Colonic mucosa (tissue), 4 donors: ENCODE results near the gene KRCC1. TPM values are rescaled to one million over a fixed set of nuclear protein-coding genes. Genes with fewer than 3 reads are reported as not detected.
A peak's percentile ranks its signal among the peaks of the same experiment; 100 is the strongest.

Experiments
- DNase-seq: peaks from one replicate; pipeline ENCODE4 v3.0.0-alpha.2; 2020
- H3K27ac ChIP-seq: fragments of 200-600 bp; one replicate; pipeline ENCODE4 v1.8.0; 2021
- H3K27me3 ChIP-seq: fragments of 200-600 bp; one replicate; pipeline ENCODE4 v1.8.0; 2021
- H3K36me3 ChIP-seq: fragments of 200-600 bp; one replicate; pipeline ENCODE4 v1.8.0; 2021
- H3K4me1 ChIP-seq: fragments of 200-600 bp; one replicate; pipeline ENCODE4 v1.8.0; 2021; ENCODE audit warnings: mild to moderate bottlenecking
- H3K4me3 ChIP-seq: fragments of 200-600 bp; one replicate; pipeline ENCODE4 v1.8.0; 2021
- H3K9ac ChIP-seq, 2 donors: one replicate each; pipeline ENCODE4 v1.7.0; 2013; ENCODE audit warnings: control low read depth in 2 of 2, low read depth in 2 of 2, low read length in 2 of 2
- H3K9me3 ChIP-seq: fragments of 200-600 bp; one replicate; pipeline ENCODE4 v1.8.0; 2021
- CTCF ChIP-seq: fragments of 200-600 bp; IDR thresholded peaks from one replicate; pipeline ENCODE4 v1.8.0; 2022; ENCODE audit warnings: antibody characterized with exemption, mild to moderate bottlenecking
- intact Hi-C: fragments of 100-400 bp; cut with DNase I; formaldehyde crosslinking; loops from one replicate; pipeline ENCODE4 v1.14.1; 2022
- total RNA-seq, 2 donors: library from RNA; stranded (reverse); fragmentation: NEBNext Ultra II Directional in 1 of 2; extraction: Animal tissue kit (Norgen Biotek cat#: 25700) in 1 of 2; gene quantifications; one replicate each; pipeline ENCODE4 v1.2.1, GENCODE V29; 2021
- donor health status: healthy.
- donor health status: DM: no; HTN: no; CAD: no.
- donor health status: DM: no; HTN: no; CAD: no.

The KRCC1 gene
- total RNA-seq, 2 donors from 2014 or later: 45.6 to 75.8 TPM

- Histone ChIP-seq H3K4me1 (peaks cover 1% of the 10 kb centered on the region), H3K36me3 (no peaks in the 10 kb centered on the region), H3K27me3 (no peaks in the 10 kb centered on the region), H3K9ac (no peak overlapping the region), H3K4me3 (no peak overlapping the region), H3K9me3 (no peaks in the 10 kb centered on the region), H3K27ac (no peak overlapping the region)
- no peak for DNase-seq
- intact Hi-C loops: loop anchor here (2.0 kb wide), 1 partner anchor 104 kb away; no protein-coding TSS in a partner anchor
- no peak for TF ChIP-seq CTCF
These were observed 5.7 kb upstream of the KRCC1 start for GRCh38 chr2:88061295-88061694.

- no peak for DNase-seq
- Histone ChIP-seq H3K4me3 (no peak overlapping the region), H3K9me3 (no peaks in the 10 kb centered on the region), H3K27ac (no peak overlapping the region), H3K27me3 (no peaks in the 10 kb centered on the region), H3K36me3 (no peaks in the 10 kb centered on the region), H3K9ac (peak overlapping the region in 1 of 2 donors; percentile 44), H3K4me1 (peaks cover 5% of the 10 kb centered on the region)
- no peak for TF ChIP-seq CTCF
- intact Hi-C loops: loop anchor here (2.0 kb wide), 1 partner anchor 104 kb away; no protein-coding TSS in a partner anchor
These were observed 5.3 kb upstream of the KRCC1 start for GRCh38 chr2:88060907-88061275.

- Histone ChIP-seq H3K9me3 (no peaks in the 10 kb centered on the region), H3K4me3 (no peak overlapping the region), H3K27me3 (no peaks in the 10 kb centered on the region), H3K9ac (peak overlapping the region in 1 of 2 donors; percentile 44), H3K4me1 (peaks cover 5% of the 10 kb centered on the region), H3K36me3 (no peaks in the 10 kb centered on the region), H3K27ac (no peak overlapping the region)
- intact Hi-C loops: loop anchor here (2.0 kb wide), 1 partner anchor 105 kb away; no protein-coding TSS in a partner anchor
- TF ChIP-seq CTCF: peak; percentile 65
- DNase-seq: no peak
These were observed 4.7 kb upstream of the KRCC1 start for GRCh38 chr2:88059979-88060906.

- intact Hi-C loops: no loop called here
- no peak for TF ChIP-seq CTCF
- H3K36me3 ChIP-seq: no peaks in the 10 kb centered on the region
- no peak for DNase-seq
- no peaks in the 10 kb centered on the region for H3K27me3 ChIP-seq
- no peak overlapping the region for H3K4me3 ChIP-seq
- peak overlapping the region; percentile 95 for H3K27ac ChIP-seq
- peaks cover 10% of the 10 kb centered on the region for H3K4me1 ChIP-seq
- H3K9me3 ChIP-seq: no peaks in the 10 kb centered on the region
- H3K9ac ChIP-seq: no peak overlapping the region
These were observed 2.6 kb upstream of the KRCC1 start for GRCh38 chr2:88058191-88058590.

GRCh38 chr2:88057437-88057844 lies 1.9 kb upstream of the KRCC1 start:
- no peak for TF ChIP-seq CTCF
- H3K27ac ChIP-seq: peak overlapping the region; percentile 95
- peaks cover 10% of the 10 kb centered on the region for H3K4me1 ChIP-seq
- H3K9ac ChIP-seq: peak overlapping the region in 1 of 2 donors; percentile 9
- intact Hi-C loops: no loop called here
- DNase-seq: no peak
- no peaks in the 10 kb centered on the region for H3K36me3 ChIP-seq
- H3K27me3 ChIP-seq: no peaks in the 10 kb centered on the region
- H3K4me3 ChIP-seq: no peak overlapping the region
- no peaks in the 10 kb centered on the region for H3K9me3 ChIP-seq
